H1 (cell line): ENCODE measurements around the gene DLK2. TPM values are rescaled to one million over a fixed set of nuclear protein-coding genes. Genes with fewer than 3 reads are reported as not detected.

ENCODE experiments used
- CTCF ChIA-PET: fragments of 300-600 bp; sonication (Branson Sonifier 250); formaldehyde crosslinking; loops from one replicate; lab custom pipeline; 2021; ENCODE audit not compliant: partially characterized antibody; lab: Charles Lee
- POLR2A ChIA-PET: fragments of 300-600 bp; sonication (Branson Sonifier 250); formaldehyde crosslinking; loops from one replicate; lab custom pipeline; 2021; ENCODE audit warnings: inconsistent platforms; ENCODE audit not compliant: partially characterized antibody; lab: Charles Lee
- DNase-seq, 2 experiments: peaks; one replicate each; pipeline versions ENCODE4 v3.0.0 to v3.0.0-alpha.2; 2010 to 2022; ENCODE audit warnings: low spot score in 2 of 2, low read depth in 1 of 2, mixed read lengths in 1 of 2
- FAIRE-seq: peaks from 2 replicates; lab custom pipeline; 2011; peaks lifted over from hg19 to GRCh38; lab: Jason Lieb, UNC
- H2AFZ ChIP-seq: 2 replicates; pipeline ENCODE4 v1.8.1; 2012; ENCODE audit warnings: low read length, inconsistent platforms
- H2AK5ac ChIP-seq: 2 replicates; pipeline ENCODE4 v1.6.1; 2013; ENCODE audit warnings: low read depth, low read length
- H2BK120ac ChIP-seq: replicated peaks from 2 replicates; pipeline ENCODE3; 2013; ENCODE audit warnings: low read depth, low read length, inconsistent platforms
- H2BK12ac ChIP-seq: 2 replicates; pipeline ENCODE4 v1.6.1; 2013; ENCODE audit warnings: low read depth, low read length
- H2BK15ac ChIP-seq: 2 replicates; pipeline ENCODE4 v1.6.1; 2013; ENCODE audit warnings: low read length
- H2BK20ac ChIP-seq: 2 replicates; pipeline ENCODE4 v1.6.1; 2013; ENCODE audit warnings: low read length
- H2BK5ac ChIP-seq: 2 replicates; pipeline ENCODE4 v1.6.1; 2013; ENCODE audit warnings: low read depth, low read length
- H3K14ac ChIP-seq: 2 replicates; pipeline ENCODE4 v1.6.1; 2013; ENCODE audit warnings: inconsistent platforms; ENCODE audit not compliant: insufficient read length
- H3K18ac ChIP-seq: 2 replicates; pipeline ENCODE4 v1.6.1; 2013; ENCODE audit warnings: low read length; ENCODE audit errors: extremely low read depth
- H3K23ac ChIP-seq: 2 replicates; pipeline ENCODE4 v1.6.1; 2013; ENCODE audit warnings: inconsistent platforms; ENCODE audit not compliant: insufficient read length
- H3K23me2 ChIP-seq: 2 replicates; pipeline ENCODE4 v1.6.1; 2013; ENCODE audit warnings: low read depth, low read length
- H3K27ac ChIP-seq: 2 replicates; pipeline ENCODE4 v1.6.1; 2011; ENCODE audit warnings: low read depth, low read length, inconsistent platforms
- H3K27me3 ChIP-seq, 4 experiments: replicated peaks in 1 of 4; 1 replicate in 1 of 4; 2 replicates in 3 of 4; pipeline versions ENCODE4 v1.6.1 to v1.8.1; 2011 to 2013; ENCODE audit warnings: low read length in 3 of 4, mild to moderate bottlenecking in 3 of 4, inconsistent platforms in 2 of 4, mixed read lengths in 2 of 4, moderate library complexity in 1 of 4; ENCODE audit not compliant: control insufficient read depth in 3 of 4, insufficient read depth in 3 of 4; ENCODE audit errors: extremely low read depth in 1 of 4
- H3K36me3 ChIP-seq, 4 experiments: 2 replicates each; pipeline versions ENCODE4 v1.6.1 to v1.8.1; 2011 to 2013; ENCODE audit warnings: mild to moderate bottlenecking in 4 of 4, low read length in 3 of 4, moderate library complexity in 2 of 4, control low read depth in 1 of 4, inconsistent platforms in 1 of 4; ENCODE audit not compliant: insufficient read depth in 4 of 4, control insufficient read depth in 2 of 4
- H3K4ac ChIP-seq: replicated peaks from 2 replicates; pipeline ENCODE3; 2013; ENCODE audit warnings: low read length, low read depth, mixed read lengths, inconsistent platforms; ENCODE audit not compliant: insufficient read length
- H3K4me1 ChIP-seq, 4 experiments: replicated peaks in 1 of 4; 1 replicate in 1 of 4; 2 replicates in 3 of 4; pipeline versions ENCODE4 v1.6.1 to v1.8.1; 2011 to 2013; ENCODE audit warnings: low read length in 3 of 4, inconsistent platforms in 2 of 4, mixed read lengths in 1 of 4; ENCODE audit not compliant: insufficient read depth in 4 of 4, control insufficient read depth in 3 of 4
- H3K4me2 ChIP-seq, 2 experiments: 2 replicates each; pipeline versions ENCODE4 v1.6.1 to v1.8.1; 2011 to 2013; ENCODE audit warnings: low read depth in 2 of 2, low read length in 2 of 2, control low read depth in 1 of 2, inconsistent platforms in 1 of 2, mild to moderate bottlenecking in 1 of 2; ENCODE audit not compliant: insufficient read depth in 1 of 2
- H3K4me3 ChIP-seq, 4 experiments: fragments of 200-600, 300-600 bp in 1 of 4; sonication (generic), shearing (Covaris generic), sonication (Bioruptor Twin) in 1 of 4; 2 replicates each; pipeline versions ENCODE4 v1.5.1 to v1.8.1; 2011 to 2016; ENCODE audit warnings: low read length in 4 of 4, low read depth in 3 of 4, control low read depth in 2 of 4, inconsistent platforms in 2 of 4, mild to moderate bottlenecking in 2 of 4, mixed read lengths in 1 of 4, moderate library complexity in 1 of 4; ENCODE audit not compliant: insufficient read depth in 2 of 4; ENCODE audit errors: extremely low read depth in 1 of 4
- H3K56ac ChIP-seq: replicated peaks from 2 replicates; pipeline ENCODE3; 2013; ENCODE audit warnings: low read depth, mild to moderate bottlenecking, mixed read lengths, low read length, inconsistent platforms; ENCODE audit not compliant: insufficient read length
- H3K79me1 ChIP-seq: 2 replicates; pipeline ENCODE4 v1.6.1; 2013; ENCODE audit warnings: low read depth, low read length, control low read depth
- H3K79me2 ChIP-seq, 2 experiments: 2 replicates each; pipeline versions ENCODE4 v1.6.1 to v1.8.1; 2012 to 2013; ENCODE audit warnings: low read length in 2 of 2, mild to moderate bottlenecking in 2 of 2, inconsistent platforms in 1 of 2; ENCODE audit not compliant: insufficient read depth in 2 of 2, control insufficient read depth in 1 of 2
- H3K9ac ChIP-seq, 4 experiments: replicated peaks in 1 of 4; 1 replicate in 1 of 4; 2 replicates in 3 of 4; pipeline versions ENCODE4 v1.6.1 to v1.8.1; 2011 to 2013; ENCODE audit warnings: low read depth in 3 of 4, low read length in 3 of 4, control low read depth in 2 of 4, mild to moderate bottlenecking in 2 of 4, moderate library complexity in 2 of 4, inconsistent platforms in 1 of 4; ENCODE audit errors: extremely low read depth in 1 of 4
- H3K9me3 ChIP-seq, 2 experiments: 2 replicates each; pipeline versions ENCODE4 v1.6.1 to v1.8.1; 2012 to 2013; ENCODE audit warnings: mild to moderate bottlenecking in 2 of 2, moderate library complexity in 2 of 2, control low read depth in 1 of 2, inconsistent platforms in 1 of 2, low read depth in 1 of 2, low read length in 1 of 2, mixed read lengths in 1 of 2; ENCODE audit not compliant: insufficient read depth in 2 of 2
- H4K20me1 ChIP-seq, 2 experiments: replicated peaks in 1 of 2; 2 replicates each; pipeline versions ENCODE3 to v1.8.1; 2011 to 2013; ENCODE audit warnings: inconsistent platforms in 2 of 2, low read length in 2 of 2, mild to moderate bottlenecking in 1 of 2; ENCODE audit not compliant: insufficient read depth in 2 of 2, control insufficient read depth in 1 of 2
- H4K5ac ChIP-seq: 2 replicates; pipeline ENCODE4 v1.6.1; 2013; ENCODE audit warnings: low read length, low read depth, mixed read lengths, inconsistent platforms; ENCODE audit not compliant: insufficient read length
- H4K8ac ChIP-seq: 2 replicates; pipeline ENCODE4 v1.8.0; 2013; ENCODE audit warnings: mild to moderate bottlenecking, moderate library complexity, low read length, inconsistent platforms; ENCODE audit not compliant: insufficient read depth; ENCODE audit errors: extremely low read depth
- H4K91ac ChIP-seq: replicated peaks from 2 replicates; pipeline ENCODE3; 2013; ENCODE audit warnings: low read length, mixed read lengths, inconsistent platforms; ENCODE audit not compliant: insufficient read length
- EP300 ChIP-seq, 2 experiments: IDR thresholded peaks; 1 replicate in 1 of 2; 2 replicates in 1 of 2; pipeline ENCODE4 v1.6.1; 2011 to 2012; ENCODE audit warnings: low read depth in 2 of 2, low read length in 2 of 2, mild to moderate bottlenecking in 2 of 2, borderline replicate concordance in 1 of 2, inconsistent platforms in 1 of 2, moderate library complexity in 1 of 2
- GABPA ChIP-seq: IDR thresholded peaks from 2 replicates; pipeline ENCODE4 v1.6.1; 2011; ENCODE audit warnings: mild to moderate bottlenecking, low read length, moderate library complexity, borderline replicate concordance; ENCODE audit not compliant: insufficient read depth
- GTF2F1 ChIP-seq: IDR thresholded peaks from 2 replicates; pipeline ENCODE4 v1.6.1; 2012; ENCODE audit warnings: low read depth, low read length, improper control_type of control experiment, borderline replicate concordance
- RFX5 ChIP-seq: IDR thresholded peaks from 2 replicates; pipeline ENCODE4 v1.6.1; 2011; ENCODE audit warnings: low read depth, low read length, improper control_type of control experiment, borderline replicate concordance
- SRF ChIP-seq: IDR thresholded peaks from 2 replicates; pipeline ENCODE4 v1.6.1; 2011; ENCODE audit warnings: mild to moderate bottlenecking, low read depth, low read length, moderate library complexity
- WGBS, 2 experiments: shearing (Covaris generic) in 1 of 2; methylation state at CpG; one replicate each; pipeline versions ENCODE4 v1.1.6 to v1.1.7; 2013 to 2015; ENCODE audit warnings: low lambda C conversion rate in 2 of 2, mixed read lengths in 2 of 2, inconsistent platforms in 1 of 2, low coverage in 1 of 2, missing lambda C conversion rate in 1 of 2; ENCODE audit not compliant: insufficient replicate concordance in 2 of 2, insufficient coverage in 1 of 2, insufficient read length in 1 of 2; ENCODE audit errors: extremely low coverage in 1 of 2, missing lambda C conversion rate in 1 of 2; 5-methylcytosine and 5-hydroxymethylcytosine counted together
- polyA plus RNA-seq, 7 experiments: library from polyadenylated mRNA; depleted of rRNA in 3 of 7; stranded (reverse) in 5 of 7; unstranded in 2 of 7; fragments of >200 nt in 5 of 7; fragments of 200-250 nt in 2 of 7; gene quantifications; 1 replicate in 5 of 7; 2 replicates in 1 of 7; 4 replicates in 1 of 7; pipeline versions ENCODE4 v1.2.1 to v1.2.3, GENCODE V29; 2011 to 2013; ENCODE audit warnings: missing spikeins in 2 of 7, mixed read lengths in 2 of 7
- total RNA-seq: library from RNA; stranded (reverse); fragmentation: NEBNext Ultra II Directional; extraction: Animal tissue kit (Norgen Biotek cat#: 25700); gene quantifications from 2 replicates; pipeline ENCODE4 v1.2.1, GENCODE V29; 2021
- TF ChIP-seq, protein P1 (sequence below): IDR thresholded peaks from 2 replicates; pipeline ENCODE4 v1.6.1; 2011; ENCODE audit warnings: low read depth, mild to moderate bottlenecking, low read length; ENCODE audit not compliant: insufficient read depth
- TF ChIP-seq, protein P2 (sequence below): IDR thresholded peaks from 2 replicates; pipeline ENCODE4 v1.6.1; 2012; ENCODE audit warnings: inconsistent platforms
- TF ChIP-seq, protein P3 (sequence below): IDR thresholded peaks from 2 replicates; pipeline ENCODE4 v1.6.1; 2012; ENCODE audit warnings: low read length, inconsistent platforms

DLK2 gene
- total and polyA plus RNA-seq, 2 of the 8 experiments (the other 6 are each of a cell fraction or from before 2014, with no cell fraction given) = 0.37 to 0.80 TPM

DNA sequence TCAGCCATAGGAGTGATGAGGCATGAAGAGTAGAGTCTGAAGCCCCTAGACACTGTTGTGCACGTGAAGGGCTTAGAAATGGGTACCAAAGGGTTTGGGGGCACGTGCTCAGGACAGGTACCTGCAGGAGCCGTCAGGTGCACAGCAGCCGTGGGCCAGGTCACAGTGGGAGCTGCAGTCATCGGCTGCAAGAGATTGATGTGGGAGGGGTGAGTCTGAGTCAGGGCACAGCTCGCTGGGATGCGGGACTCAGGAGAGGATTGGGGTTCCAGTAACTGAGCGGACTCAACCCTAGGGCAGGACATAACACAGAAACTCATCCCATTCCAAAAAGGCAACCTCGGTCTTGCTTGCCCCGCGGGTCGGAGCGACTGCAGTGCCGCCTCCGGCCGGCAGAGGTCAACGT, 1.1 kb downstream of the DLK2 start:
- H3K9ac ChIP-seq = no peak overlapping the region
- H3K23me2 ChIP-seq = peaks cover 9% of the 10 kb centered on the region; the same call in 1 of the 2 replicates
- peak overlapping the region; percentile 34 to 98; a peak in 3 of 4 replicates for H3K4me2 ChIP-seq
- peaks cover 7 to 25% (median 19%) of the 10 kb centered on the region in 4 experiments for H3K27me3 ChIP-seq
- no peak overlapping the region for H3K23ac ChIP-seq
- no peak overlapping the region for H2AK5ac ChIP-seq
- H3K18ac ChIP-seq = no peak overlapping the region
- no peak overlapping the region for H3K56ac ChIP-seq
- WGBS, 2 experiments = 23% methylated on average over 17 of the region's 17 CpGs; no CpG with 5 or more reads in 1 of the 2 experiments
- ChIA-PET CTCF (interaction anchor here (0.6 to 21.2 kb wide), 15 partner anchors 10 to 120 kb away, joined by 3 to 495 read pairs (median 5); partner anchors contain the start of gene LRRC73), POLR2A (interaction anchor here (1.5 to 4.3 kb wide), 2 partner anchors 42 to 53 kb away, joined by 3 to 43 read pairs; partner anchors contain the start of gene LRRC73)
- H4K5ac ChIP-seq = no peak overlapping the region
- peaks cover 0 to 4% (median 2%) of the 10 kb centered on the region in 4 experiments; a peak in 3 of 7 replicates for H3K4me1 ChIP-seq
- H4K20me1 ChIP-seq = peaks cover 0 to 2% of the 10 kb centered on the region in 2 experiments
- no peak for FAIRE-seq
- H3K79me1 ChIP-seq = no peaks in the 10 kb centered on the region
- peaks cover 0 to 9% (median under 1%) of the 10 kb centered on the region in 4 experiments; a peak in 4 of 8 replicates for H3K36me3 ChIP-seq
- no peak overlapping the region for H4K91ac ChIP-seq
- H2BK120ac ChIP-seq = no peak overlapping the region
- 0 out of 2 replicates have a peak overlapping the region, but pooled peaks have one; percentile 0 for H2BK15ac ChIP-seq
- H2AFZ ChIP-seq = no peak overlapping the region
- DNase-seq = peak; percentile 54 to 98
- no peak overlapping the region for H3K14ac ChIP-seq
- H3K27ac ChIP-seq = no peak overlapping the region
- H2BK12ac ChIP-seq = no peak overlapping the region
- H3K4ac ChIP-seq = no peak overlapping the region
- peak overlapping the region; percentile 62 for H4K8ac ChIP-seq
- no peaks in the 10 kb centered on the region for H3K79me2 ChIP-seq
- H3K9me3 ChIP-seq = no peaks in the 10 kb centered on the region
- peak overlapping the region in 1 of 4 experiments; percentile 63; a peak in 2 of 8 replicates for H3K4me3 ChIP-seq
- no peak overlapping the region for H2BK20ac ChIP-seq
- H2BK5ac ChIP-seq = no peak overlapping the region
- TF ChIP-seq RFX5 (no peak), GTF2F1 (no peak), EP300 (IDR thresholded peaks at IDR 0.05; ENCODE audit: borderline replicate concordance in 1 of 2, low read depth in 2 of 2, low read length in 2 of 2) (no peak), SRF (no peak), GABPA (no peak; the same call in 1 of the 2 replicates)
- TF ChIP-seq, protein P1, sequence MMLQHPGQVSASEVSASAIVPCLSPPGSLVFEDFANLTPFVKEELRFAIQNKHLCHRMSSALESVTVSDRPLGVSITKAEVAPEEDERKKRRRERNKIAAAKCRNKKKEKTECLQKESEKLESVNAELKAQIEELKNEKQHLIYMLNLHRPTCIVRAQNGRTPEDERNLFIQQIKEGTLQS = no peak
- TF ChIP-seq, protein P2, sequence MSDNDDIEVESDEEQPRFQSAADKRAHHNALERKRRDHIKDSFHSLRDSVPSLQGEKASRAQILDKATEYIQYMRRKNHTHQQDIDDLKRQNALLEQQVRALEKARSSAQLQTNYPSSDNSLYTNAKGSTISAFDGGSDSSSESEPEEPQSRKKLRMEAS = 0 out of 2 replicates have a peak, but pooled peaks have one; percentile 52
- TF ChIP-seq, protein P3, sequence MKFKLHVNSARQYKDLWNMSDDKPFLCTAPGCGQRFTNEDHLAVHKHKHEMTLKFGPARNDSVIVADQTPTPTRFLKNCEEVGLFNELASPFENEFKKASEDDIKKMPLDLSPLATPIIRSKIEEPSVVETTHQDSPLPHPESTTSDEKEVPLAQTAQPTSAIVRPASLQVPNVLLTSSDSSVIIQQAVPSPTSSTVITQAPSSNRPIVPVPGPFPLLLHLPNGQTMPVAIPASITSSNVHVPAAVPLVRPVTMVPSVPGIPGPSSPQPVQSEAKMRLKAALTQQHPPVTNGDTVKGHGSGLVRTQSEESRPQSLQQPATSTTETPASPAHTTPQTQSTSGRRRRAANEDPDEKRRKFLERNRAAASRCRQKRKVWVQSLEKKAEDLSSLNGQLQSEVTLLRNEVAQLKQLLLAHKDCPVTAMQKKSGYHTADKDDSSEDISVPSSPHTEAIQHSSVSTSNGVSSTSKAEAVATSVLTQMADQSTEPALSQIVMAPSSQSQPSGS = no peak; the same call in 1 of the 2 replicates
